Epithelial cell of proximal tubule (primary cell): Measurements from ENCODE around the gene ME3. TPM values are rescaled to one million over a fixed set of nuclear protein-coding genes. Genes with fewer than 3 reads are reported as not detected.

ENCODE experiments used
- DNase-seq: peaks from one replicate; pipeline ENCODE4 v3.0.0-alpha.2; 2011; ENCODE audit warnings: low read depth
- H3K4me3 ChIP-seq: 2 replicates; pipeline ENCODE4 v1.5.1; 2011; ENCODE audit warnings: low read depth, mild to moderate bottlenecking, low read length
- CTCF ChIP-seq: conservative IDR thresholded peaks from 2 replicates; pipeline ENCODE4 v1.5.1; 2012; ENCODE audit warnings: low read depth, mild to moderate bottlenecking, low read length
- total RNA-seq: library from RNA; depleted of rRNA; stranded (reverse); fragments of >200 nt; gene quantifications from 2 replicates; pipeline ENCODE4 v1.2.3, GENCODE V29; 2015

ME3 gene
- total RNA-seq, 1 donor from 2014 or later, result 35.2 TPM

- no peak for TF ChIP-seq CTCF
- no peak overlapping the region for H3K4me3 ChIP-seq
- no peak for DNase-seq
These were observed 32.3 kb upstream of the ME3 start for GRCh38 chr11:86704710-86705109.

- no peak overlapping the region for H3K4me3 ChIP-seq
- TF ChIP-seq CTCF, result no peak
- DNase-seq, result no peak
These were observed 31.6 kb upstream of the ME3 start for GRCh38 chr11:86703987-86704386.

- no peak for DNase-seq
- H3K4me3 ChIP-seq, result no peak overlapping the region
- no peak for TF ChIP-seq CTCF
These were observed 30.0 kb upstream of the ME3 start for GRCh38 chr11:86702220-86702983.

- no peak for DNase-seq
- TF ChIP-seq CTCF, result no peak
These were observed 26.8 kb upstream of the ME3 start for GRCh38 chr11:86699040-86699791.

GRCh38 chr11:86698639-86699038 is 26.2 kb upstream of the ME3 start:
- TF ChIP-seq CTCF, result no peak
- DNase-seq, result no peak
- H3K4me3 ChIP-seq, result no peak overlapping the region

More at GRCh38 chr11:86699040-86699791, 26.8 kb upstream of the ME3 start:
- no peak overlapping the region for H3K4me3 ChIP-seq

- DNase-seq, result no peak
- H3K4me3 ChIP-seq, result no peak overlapping the region
- no peak for TF ChIP-seq CTCF
These were observed 24.0 kb upstream of the ME3 start for GRCh38 chr11:86696451-86696850.
